HAP-1 (cell line): Measurements from ENCODE around the gene ASB16.

Source experiments
- DNase-seq, 2 experiments: peaks; one replicate each; pipeline ENCODE4 v3.0.0-alpha.2; 2016 to 2020; ENCODE audit warnings: low spot score in 2 of 2
- H3K27me3 ChIP-seq: fragments of 250-450 bp; sonication (Bioruptor Pico); 2 replicates; pipeline ENCODE4 v1.5.1; 2020; ENCODE audit warnings: low read depth, mild to moderate bottlenecking, moderate library complexity
- H3K36me3 ChIP-seq: fragments of 250-450 bp; sonication (Bioruptor Pico); replicated peaks from 2 replicates; pipeline ENCODE4 v1.5.1; 2020; ENCODE audit warnings: mild to moderate bottlenecking
- H3K4me1 ChIP-seq: fragments of 250-450 bp; sonication (Bioruptor Pico); 2 replicates; pipeline ENCODE4 v1.5.1; 2020; ENCODE audit warnings: mild to moderate bottlenecking
- H3K4me3 ChIP-seq: fragments of 250-450 bp; sonication (Bioruptor Pico); 2 replicates; pipeline ENCODE4 v1.5.1; 2020; ENCODE audit warnings: mild to moderate bottlenecking, moderate library complexity
- H3K9me3 ChIP-seq: fragments of 250-450 bp; sonication (Bioruptor Pico); 2 replicates; pipeline ENCODE4 v1.5.1; 2020; ENCODE audit warnings: mild to moderate bottlenecking, moderate library complexity
- in situ Hi-C: fragments of 300-500 bp; cut with MboI; formaldehyde crosslinking; loops from 3 replicates; pipeline ENCODE4 v1.14.3; 2020; ENCODE audit warnings: low sequenced_read_pairs, inconsistent platforms, mixed read lengths

The ASB16 gene

DNA sequence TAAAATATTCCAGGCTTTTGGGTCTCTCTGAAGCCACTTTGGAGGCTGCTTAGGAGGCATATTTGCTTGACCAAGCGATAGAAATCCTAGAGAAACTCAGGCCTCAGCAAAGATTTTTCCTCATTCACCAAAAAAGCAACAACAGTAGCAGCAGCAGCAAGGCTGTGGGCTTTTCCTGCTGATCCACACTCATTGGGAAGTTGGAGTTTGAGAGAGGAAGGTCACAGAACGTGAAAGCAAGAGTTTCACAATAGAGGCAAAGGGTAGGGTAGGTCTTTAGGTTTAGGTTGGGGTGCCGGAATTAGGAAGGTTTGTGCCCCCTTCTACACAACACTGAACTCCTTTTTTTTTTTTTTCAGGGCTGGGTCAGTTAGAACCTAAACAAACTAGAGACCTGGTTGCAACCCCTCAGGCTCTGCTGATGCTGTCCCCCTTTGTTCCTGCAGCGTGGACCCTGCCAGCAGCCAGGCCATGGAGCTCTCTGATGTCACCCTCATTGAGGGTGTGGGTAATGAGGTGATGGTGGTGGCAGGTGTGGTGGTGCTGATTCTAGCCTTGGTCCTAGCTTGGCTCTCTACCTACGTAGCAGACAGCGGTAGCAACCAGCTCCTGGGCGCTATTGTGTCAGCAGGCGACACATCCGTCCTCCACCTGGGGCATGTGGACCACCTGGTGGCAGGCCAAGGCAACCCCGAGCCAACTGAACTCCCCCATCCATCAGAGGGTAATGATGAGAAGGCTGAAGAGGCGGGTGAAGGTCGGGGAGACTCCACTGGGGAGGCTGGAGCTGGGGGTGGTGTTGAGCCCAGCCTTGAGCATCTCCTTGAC, 18.3 kb downstream of the ASB16 start:
- Histone ChIP-seq H3K4me1 (peaks cover 12% of the 10 kb centered on the region), H3K4me3 (no peak overlapping the region), H3K36me3 (peaks cover 30% of the 10 kb centered on the region), H3K9me3 (no peaks in the 10 kb centered on the region), H3K27me3 (no peaks in the 10 kb centered on the region)
- in situ Hi-C loops, result no loop called here
- no peak for DNase-seq

DNA sequence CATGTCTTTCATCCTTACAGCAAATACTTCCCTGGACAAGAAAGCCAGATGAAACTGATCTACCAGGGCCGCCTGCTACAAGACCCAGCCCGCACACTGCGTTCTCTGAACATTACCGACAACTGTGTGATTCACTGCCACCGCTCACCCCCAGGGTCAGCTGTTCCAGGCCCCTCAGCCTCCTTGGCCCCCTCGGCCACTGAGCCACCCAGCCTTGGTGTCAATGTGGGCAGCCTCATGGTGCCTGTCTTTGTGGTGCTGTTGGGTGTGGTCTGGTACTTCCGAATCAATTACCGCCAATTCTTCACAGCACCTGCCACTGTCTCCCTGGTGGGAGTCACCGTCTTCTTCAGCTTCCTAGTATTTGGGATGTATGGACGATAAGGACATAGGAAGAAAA, 20.0 kb downstream of the ASB16 start:
- Histone ChIP-seq H3K36me3 (peaks cover 40% of the 10 kb centered on the region), H3K4me1 (peaks cover 6% of the 10 kb centered on the region), H3K4me3 (no peak overlapping the region), H3K9me3 (no peaks in the 10 kb centered on the region), H3K27me3 (no peaks in the 10 kb centered on the region)
- DNase-seq, result no peak
- in situ Hi-C loops, result no loop called here

DNA sequence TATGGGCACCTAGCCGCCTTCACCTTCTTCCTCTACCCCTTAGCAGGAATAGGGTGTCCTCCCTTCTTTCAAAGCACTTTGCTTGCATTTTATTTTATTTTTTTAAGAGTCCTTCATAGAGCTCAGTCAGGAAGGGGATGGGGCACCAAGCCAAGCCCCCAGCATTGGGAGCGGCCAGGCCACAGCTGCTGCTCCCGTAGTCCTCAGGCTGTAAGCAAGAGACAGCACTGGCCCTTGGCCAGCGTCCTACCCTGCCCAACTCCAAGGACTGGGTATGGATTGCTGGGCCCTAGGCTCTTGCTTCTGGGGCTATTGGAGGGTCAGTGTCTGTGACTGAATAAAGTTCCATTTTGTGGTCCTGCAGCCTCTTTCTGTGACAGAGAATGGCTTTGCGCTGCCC, 20.9 kb downstream of the ASB16 start:
- no peak overlapping the region for H3K4me3 ChIP-seq
- no peaks in the 10 kb centered on the region for H3K27me3 ChIP-seq
- peaks cover 45% of the 10 kb centered on the region for H3K36me3 ChIP-seq
- no peaks in the 10 kb centered on the region for H3K9me3 ChIP-seq
- in situ Hi-C loops, result no loop called here
- DNase-seq, result no peak
- H3K4me1 ChIP-seq, result peaks cover 6% of the 10 kb centered on the region

DNA sequence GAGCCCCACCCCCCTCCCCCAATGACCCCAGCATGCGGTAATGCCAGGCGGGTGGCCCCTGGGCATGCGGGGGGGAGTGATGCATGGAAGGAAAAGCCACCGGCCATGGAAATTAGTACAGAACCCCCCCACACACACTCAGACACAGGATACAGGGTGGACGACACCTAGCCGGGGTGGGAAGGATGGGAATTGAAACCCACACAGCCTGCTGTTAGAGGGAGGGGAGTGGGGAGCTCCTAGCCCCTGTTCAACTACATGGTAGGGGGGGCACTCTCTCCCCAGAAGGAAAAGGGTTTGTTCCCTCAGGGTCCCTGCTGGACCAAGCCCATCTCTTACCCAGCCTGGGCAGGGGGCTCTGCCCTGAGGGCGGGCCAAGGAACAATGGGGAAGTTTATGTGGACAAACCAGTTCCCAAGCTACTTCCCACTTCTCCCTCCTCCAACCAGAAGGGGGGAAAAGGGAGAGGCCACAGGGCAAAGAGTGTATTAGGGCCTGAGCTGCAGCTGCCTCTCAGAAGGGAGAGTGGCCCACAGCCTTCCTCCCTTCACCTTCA, 21.5 kb downstream of the ASB16 start:
- Histone ChIP-seq H3K36me3 (peaks cover 48% of the 10 kb centered on the region), H3K27me3 (no peaks in the 10 kb centered on the region)
- in situ Hi-C loops, result no loop called here

DNA sequence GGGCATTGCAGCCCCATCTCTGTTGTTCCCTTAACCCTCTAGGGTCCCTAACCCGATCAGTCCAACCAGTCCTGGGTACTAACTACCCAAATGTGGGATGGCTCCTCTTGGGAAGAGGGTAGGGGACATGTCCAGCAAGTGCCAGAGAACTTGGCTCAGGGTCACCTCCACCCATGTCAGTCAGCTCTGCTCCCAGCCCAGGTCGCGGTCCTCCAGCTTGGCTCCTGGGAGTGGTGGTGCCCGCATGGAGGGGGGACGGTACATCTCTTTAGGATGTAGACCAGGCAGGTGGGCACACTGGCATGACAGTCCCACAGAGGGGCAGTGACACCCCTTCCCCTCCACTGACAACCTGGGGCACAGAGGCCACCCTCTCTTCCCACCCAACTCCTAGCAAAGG, 22.2 kb downstream of the ASB16 start:
- no peak overlapping the region for H3K4me3 ChIP-seq
- no peaks in the 10 kb centered on the region for H3K9me3 ChIP-seq
- in situ Hi-C loops, result no loop called here
- H3K4me1 ChIP-seq, result peaks cover 3% of the 10 kb centered on the region
- H3K36me3 ChIP-seq, result peaks cover 55% of the 10 kb centered on the region
- H3K27me3 ChIP-seq, result no peaks in the 10 kb centered on the region
- DNase-seq, result no peak

More for the DNA sequence above, 21.5 kb downstream of the ASB16 start:
- Histone ChIP-seq H3K4me1 (peaks cover 6% of the 10 kb centered on the region), H3K9me3 (no peaks in the 10 kb centered on the region), H3K4me3 (no peak overlapping the region)
- no peak for DNase-seq

DNA sequence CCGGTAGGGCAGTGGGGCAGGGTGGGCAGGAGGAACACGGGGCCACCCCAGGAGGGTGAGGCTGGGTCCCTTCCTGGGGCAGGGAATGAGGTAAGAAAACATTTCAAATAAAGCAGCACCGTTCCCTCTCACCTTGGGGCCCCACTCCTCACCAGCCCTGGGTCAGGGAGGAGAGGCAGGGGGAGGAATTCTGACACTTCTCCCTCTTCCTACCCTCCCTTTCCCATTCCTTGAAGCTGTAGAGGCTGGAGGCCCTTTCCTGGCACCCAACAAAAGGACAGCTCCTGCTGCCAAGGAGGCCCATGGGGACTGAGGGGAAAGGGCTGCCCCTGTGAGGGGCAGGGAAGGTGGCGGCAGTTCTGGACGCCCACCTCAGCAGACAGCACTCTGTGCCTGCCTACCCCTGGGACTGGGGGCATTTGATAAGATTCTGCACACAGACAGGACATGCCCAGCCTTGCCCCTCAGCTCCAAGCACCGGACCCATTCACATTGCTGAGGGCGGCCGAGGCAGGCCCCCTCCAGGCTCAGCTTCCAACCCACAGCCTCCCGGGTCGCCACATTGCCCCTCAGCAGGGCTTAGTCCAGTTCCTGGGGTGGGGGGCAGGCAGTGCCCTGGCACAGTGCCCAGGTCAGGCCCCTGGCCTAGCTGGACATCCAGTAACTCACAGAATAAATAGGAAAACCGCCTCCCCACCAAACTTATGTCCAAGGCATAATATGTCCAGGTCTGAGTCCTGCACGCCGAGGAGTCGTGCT, 23.0 kb downstream of the ASB16 start:
- Histone ChIP-seq H3K4me3 (no peak overlapping the region), H3K36me3 (peaks cover 55% of the 10 kb centered on the region), H3K27me3 (no peaks in the 10 kb centered on the region), H3K9me3 (no peaks in the 10 kb centered on the region), H3K4me1 (peaks cover 6% of the 10 kb centered on the region)
- in situ Hi-C loops, result no loop called here
- DNase-seq, result no peak

DNA sequence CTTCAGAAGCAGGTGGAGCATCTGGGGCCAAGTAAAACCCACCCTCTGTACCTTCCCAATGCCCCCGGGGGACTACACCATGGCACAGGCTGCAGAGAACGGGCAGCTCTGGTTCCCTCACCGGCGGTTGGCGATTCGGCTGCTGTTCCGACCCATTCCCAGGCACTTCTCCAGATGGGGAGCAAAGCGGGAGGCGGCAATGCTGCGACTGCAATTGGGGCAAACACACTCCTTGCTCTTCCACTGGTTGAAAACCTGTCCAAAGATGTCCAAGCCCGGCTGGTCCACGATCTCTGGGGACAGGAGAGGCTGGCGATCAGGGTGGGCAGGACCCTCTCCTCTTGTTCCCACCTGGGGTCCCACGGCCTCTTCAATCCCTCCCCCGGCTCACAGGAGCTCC, 26.6 kb downstream of the ASB16 start:
- DNase-seq, result no peak
- H3K27me3 ChIP-seq, result no peaks in the 10 kb centered on the region
- H3K9me3 ChIP-seq, result no peaks in the 10 kb centered on the region
- no peak overlapping the region for H3K4me3 ChIP-seq
- H3K36me3 ChIP-seq, result peaks cover 39% of the 10 kb centered on the region
- in situ Hi-C loops, result no loop called here
- H3K4me1 ChIP-seq, result peaks cover 12% of the 10 kb centered on the region

DNA sequence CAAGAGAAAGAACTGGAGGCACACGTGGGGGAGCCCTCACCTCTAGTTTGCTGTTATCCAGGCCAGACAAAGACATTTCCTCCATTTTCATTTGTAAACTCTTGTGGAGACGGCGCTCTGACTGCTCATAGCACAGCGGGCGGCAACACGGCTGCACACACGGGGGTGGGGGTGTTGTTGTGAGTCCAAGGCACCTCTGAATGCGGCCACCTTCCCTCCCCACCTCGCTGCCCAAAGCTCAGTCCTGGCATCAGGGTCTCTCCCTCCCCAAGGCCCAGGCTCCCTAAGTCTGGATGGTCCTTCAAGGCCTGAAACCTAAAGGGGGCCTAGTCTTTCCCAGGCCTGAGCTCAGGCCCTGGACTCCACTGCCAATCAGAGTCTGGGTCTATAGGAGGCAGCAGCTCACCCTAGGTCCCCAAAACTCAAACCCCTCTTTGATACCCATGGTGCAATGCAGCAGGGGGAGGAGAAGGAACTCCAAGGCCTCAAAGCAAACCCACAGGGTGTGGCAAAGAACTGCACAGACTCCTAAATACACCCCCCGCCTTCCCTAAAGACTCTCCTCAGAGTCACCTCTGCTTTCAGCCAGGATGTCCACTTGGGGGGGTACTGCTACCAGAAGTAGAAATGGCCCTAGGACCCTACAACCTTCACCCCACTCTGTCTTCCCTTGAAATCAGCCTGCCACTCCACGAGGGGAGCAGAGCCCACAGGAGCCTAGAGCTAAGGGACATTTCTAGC, 27.6 kb downstream of the ASB16 start:
- DNase-seq, result no peak
- peaks cover 12% of the 10 kb centered on the region for H3K4me1 ChIP-seq
- in situ Hi-C loops, result no loop called here
- H3K36me3 ChIP-seq, result peaks cover 34% of the 10 kb centered on the region
- peak overlapping the region; percentile 75 for H3K4me3 ChIP-seq
- no peaks in the 10 kb centered on the region for H3K9me3 ChIP-seq
- H3K27me3 ChIP-seq, result no peaks in the 10 kb centered on the region

DNA sequence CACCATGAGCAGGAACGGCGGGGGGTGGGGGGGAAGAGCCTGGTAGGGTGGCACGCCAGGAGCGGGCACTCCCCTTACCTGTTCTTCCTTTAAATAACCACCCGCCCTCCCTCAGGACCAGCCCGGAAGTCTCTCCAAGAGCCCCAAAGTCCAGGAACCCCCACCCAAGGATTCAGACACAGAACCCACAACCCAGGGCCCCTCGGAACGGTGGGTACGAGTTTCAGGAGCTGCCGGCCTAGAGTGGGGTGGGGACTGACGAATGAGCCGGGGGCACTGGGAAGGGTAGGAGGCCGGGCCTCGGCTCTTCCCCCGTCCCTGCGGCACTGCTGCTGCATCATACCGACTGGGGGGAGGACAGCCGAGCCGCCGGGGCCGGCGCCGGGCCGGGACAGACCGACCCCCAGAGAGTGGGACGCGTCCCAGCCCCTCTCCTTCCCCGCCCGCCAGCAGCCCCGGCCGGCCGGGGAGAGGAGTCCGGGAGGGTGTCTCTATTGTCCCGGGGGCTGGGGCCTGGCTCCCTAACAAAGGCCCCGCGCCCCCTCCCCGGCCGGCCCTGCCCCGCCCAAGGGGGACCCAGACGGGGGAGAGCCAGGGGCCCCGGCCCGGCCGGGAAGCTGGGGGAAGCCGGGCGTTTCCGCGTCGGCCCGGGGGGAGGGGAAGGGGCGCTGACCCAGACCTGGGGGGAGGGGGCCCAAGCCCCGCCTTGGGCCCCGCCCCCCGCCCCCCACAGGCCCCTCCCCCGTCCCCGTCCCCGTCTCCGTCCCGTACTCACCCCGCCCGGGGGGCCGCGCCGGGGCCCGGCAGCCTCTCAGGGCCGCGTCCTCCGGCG, 28.4 kb downstream of the ASB16 start:
- in situ Hi-C loops, result no loop called here
- Histone ChIP-seq H3K4me1 (peaks cover 12% of the 10 kb centered on the region), H3K36me3 (peaks cover 31% of the 10 kb centered on the region), H3K27me3 (no peaks in the 10 kb centered on the region), H3K4me3 (peak overlapping the region; percentile 75), H3K9me3 (no peaks in the 10 kb centered on the region)
- DNase-seq, result peak; percentile 39 to 73

DNA sequence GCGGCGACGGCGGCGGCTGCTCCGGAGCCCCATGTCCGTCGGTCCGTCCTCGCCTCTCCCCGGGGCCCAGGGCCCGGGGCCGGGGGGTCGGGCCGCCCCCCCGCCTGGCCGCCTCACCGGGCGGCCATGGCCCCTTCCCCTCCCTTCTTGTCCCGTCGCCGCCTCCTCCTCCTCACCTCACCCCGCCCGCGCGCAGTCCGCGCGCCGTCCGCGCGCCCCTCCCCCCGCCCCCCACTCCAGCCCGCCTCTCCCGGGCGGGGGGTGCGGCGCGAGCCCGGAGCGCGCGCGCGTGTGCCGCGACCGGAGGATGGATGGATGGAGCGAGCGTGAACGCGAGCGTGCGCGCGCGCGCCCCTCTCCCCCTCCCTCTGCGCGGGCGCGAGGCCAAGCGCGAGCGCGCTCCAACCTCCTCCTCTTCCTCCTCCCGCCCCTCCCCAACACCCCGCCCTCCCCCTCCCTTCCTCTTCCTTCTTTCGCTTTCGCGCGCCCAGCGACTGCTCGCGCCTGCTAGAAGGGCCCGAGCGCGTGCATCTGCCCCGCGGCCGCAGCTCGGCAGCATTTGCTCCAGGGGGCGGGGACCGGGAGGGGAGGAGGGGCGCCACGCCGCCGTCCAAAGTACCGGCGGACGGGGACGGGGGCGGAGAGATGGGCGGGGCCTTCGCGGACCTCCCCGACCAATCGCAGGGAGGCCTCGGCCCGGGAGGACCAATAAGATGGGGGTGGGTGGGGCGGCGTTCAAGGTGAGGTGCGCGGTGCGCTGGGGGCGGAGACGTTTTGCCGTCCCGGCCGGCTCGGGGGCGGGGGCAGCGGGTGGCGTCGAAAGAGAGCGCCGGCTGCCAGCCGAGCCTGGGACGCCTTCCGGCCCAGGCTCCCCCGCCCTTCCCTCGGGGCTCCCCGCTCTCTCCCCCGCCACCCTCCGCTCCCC, 29.3 kb downstream of the ASB16 start, which contains the start of gene ATXN7L3:
TSS of gene ATXN7L3 (minus strand) at position 332 of the 925 bp plus-strand sequence. CDS start 1,814 bp downstream, outside the sequence.
- peak; percentile 98 to 100 for DNase-seq
- Histone ChIP-seq H3K36me3 (peaks cover 22% of the 10 kb centered on the region), H3K27me3 (no peaks in the 10 kb centered on the region), H3K9me3 (no peaks in the 10 kb centered on the region), H3K4me1 (peaks cover 12% of the 10 kb centered on the region), H3K4me3 (peak within 1 kb of the TSS; percentile 75)
- in situ Hi-C loops, result no loop called here

DNA sequence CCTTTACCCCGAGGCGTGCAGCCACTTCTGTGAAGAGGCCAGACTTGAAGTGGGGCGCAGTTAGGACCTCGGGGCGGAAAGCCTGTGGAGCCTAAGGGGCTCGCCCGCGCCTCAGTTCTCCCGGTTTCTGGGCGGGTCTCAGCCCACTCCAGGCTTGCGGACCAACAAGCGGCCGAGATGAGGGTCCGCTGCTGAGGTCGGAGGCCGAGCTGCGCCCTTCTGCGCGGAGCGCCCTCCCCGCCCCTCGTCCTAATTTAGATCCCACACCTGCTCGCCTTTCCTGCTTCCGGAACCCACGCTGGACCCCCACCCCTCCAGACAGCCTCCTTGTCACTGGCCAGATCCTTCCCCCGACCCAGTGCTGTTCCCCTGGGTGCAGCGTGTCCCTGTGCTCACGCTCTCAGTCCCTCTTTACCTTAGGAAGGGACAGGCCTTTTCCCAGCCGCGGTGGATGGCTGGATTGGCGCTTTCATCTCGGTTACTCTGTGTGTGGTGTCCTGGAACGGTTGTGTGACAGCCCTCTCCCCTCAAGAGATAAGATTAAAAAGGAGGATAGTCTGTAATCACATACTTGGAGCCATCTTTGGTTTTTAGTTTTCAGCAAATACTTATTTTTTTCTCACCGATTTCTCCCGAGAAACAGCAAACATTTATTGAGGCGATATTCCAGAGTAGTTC, 30.1 kb downstream of the ASB16 start:
- Histone ChIP-seq H3K4me3 (peak overlapping the region; percentile 75), H3K27me3 (no peaks in the 10 kb centered on the region), H3K4me1 (peaks cover 12% of the 10 kb centered on the region), H3K9me3 (no peaks in the 10 kb centered on the region), H3K36me3 (peaks cover 14% of the 10 kb centered on the region)
- no peak for DNase-seq
- in situ Hi-C loops, result no loop called here

DNA sequence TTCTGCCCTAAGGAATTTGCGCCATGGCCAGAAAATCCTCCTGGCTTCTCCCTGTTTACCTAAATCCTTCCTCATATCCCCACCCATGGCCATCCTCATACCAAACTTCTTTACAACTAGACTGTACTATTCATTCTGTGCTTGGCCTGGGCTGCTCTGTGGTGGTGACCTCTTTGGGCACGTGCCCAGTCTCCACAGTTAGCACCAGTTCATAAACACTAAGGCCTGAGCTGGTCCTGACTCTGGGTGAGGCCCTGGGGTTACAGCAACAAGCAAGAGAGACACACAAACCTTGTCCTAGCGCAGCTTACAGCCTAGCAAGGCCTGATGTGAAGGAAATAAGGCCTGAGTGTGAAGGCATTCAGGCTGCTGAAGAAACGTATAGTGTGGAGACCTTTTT, 32.3 kb downstream of the ASB16 start:
- Histone ChIP-seq H3K36me3 (peaks cover 8% of the 10 kb centered on the region), H3K4me3 (no peak overlapping the region), H3K27me3 (no peaks in the 10 kb centered on the region), H3K4me1 (peaks cover 12% of the 10 kb centered on the region), H3K9me3 (no peaks in the 10 kb centered on the region)
- DNase-seq, result no peak
- in situ Hi-C loops, result no loop called here
